ENCODE results near the gene USP40.

- no peak for TF ChIP-seq ZNF317 (CRISPR knock-in tag; IDR thresholded peaks at IDR 0.05; ENCODE audit: borderline replicate concordance, low read depth)
- TF ChIP-seq ESRRA (CRISPR knock-in tag; IDR thresholded peaks at IDR 0.05; ENCODE audit: borderline replicate concordance) = no peak
Observed at GRCh38 chr2:233455491-233455890, 111.1 kb downstream of the USP40 start.
